GM19438 (cell line): Measurements from ENCODE around the gene TEDC2.

Experiments used
- ATAC-seq: cut with Tn5 transposase; IDR thresholded peaks from one replicate; pipeline ENCODE4 v1.9.1; 2021; ENCODE audit warnings: low read depth; ENCODE audit not compliant: unreplicated experiment

Gene TEDC2

GRCh38 chr16:2464333-2464732 is 4.4 kb downstream of the TEDC2 start:
- ATAC-seq = no peak

GRCh38 chr16:2465653-2466415 is 5.9 kb downstream of the TEDC2 start:
- ATAC-seq = no peak

- ATAC-seq = no peak
Observed at GRCh38 chr16:2466667-2467527, 7.0 kb downstream of the TEDC2 start.

GRCh38 chr16:2467528-2468232 is 7.8 kb downstream of the TEDC2 start:
- no peak for ATAC-seq

GRCh38 chr16:2468233-2468724 is 8.4 kb downstream of the TEDC2 start:
- no peak for ATAC-seq

- ATAC-seq = no peak
Observed at GRCh38 chr16:2468725-2469398, 9.0 kb downstream of the TEDC2 start.

GRCh38 chr16:2469399-2470233 is 9.7 kb downstream of the TEDC2 start:
- ATAC-seq = no peak

GRCh38 chr16:2470234-2470601 is 10.3 kb downstream of the TEDC2 start:
- no peak for ATAC-seq

- no peak for ATAC-seq
Observed at GRCh38 chr16:2470603-2471015, 10.7 kb downstream of the TEDC2 start.

GRCh38 chr16:2471016-2471652 is 11.2 kb downstream of the TEDC2 start, which contains the start of gene NTN3:
TSS of gene NTN3 (plus strand) at chr16:2471297. CDS start at chr16:2471702, 405 bp downstream.
- ATAC-seq = no peak

- ATAC-seq = no peak
Observed at GRCh38 chr16:2471653-2472487, 12.0 kb downstream of the TEDC2 start.

- no peak for ATAC-seq
Observed at GRCh38 chr16:2472488-2472864, 12.6 kb downstream of the TEDC2 start.

GRCh38 chr16:2472885-2473445 is 13.1 kb downstream of the TEDC2 start:
- ATAC-seq = no peak

- no peak for ATAC-seq
Observed at GRCh38 chr16:2473446-2473926, 13.6 kb downstream of the TEDC2 start.

GRCh38 chr16:2473999-2474876 is 14.3 kb downstream of the TEDC2 start:
- no peak for ATAC-seq

- ATAC-seq = no peak
Observed at GRCh38 chr16:2474877-2475412, 15.0 kb downstream of the TEDC2 start, which contains the start of gene TBC1D24. TSS of gene TBC1D24 (plus strand) at chr16:2475127. CDS start at chr16:2496149, 21,022 bp downstream.
